Fibroblast of skin of scalp (primary cell): ENCODE data around the gene PLAAT5.

Experiments
- DNase-seq: peaks from one replicate; pipeline ENCODE4 v3.0.0-alpha.2; 2013

Gene PLAAT5

GRCh38 chr11:63511048-63511748, 20.2 kb upstream of the PLAAT5 start:
- no peak for DNase-seq

- peak; percentile 82 for DNase-seq
These were observed 19.5 kb upstream of the PLAAT5 start for GRCh38 chr11:63510360-63511047.

GRCh38 chr11:63508745-63509144, 17.8 kb upstream of the PLAAT5 start:
- no peak for DNase-seq

DNA sequence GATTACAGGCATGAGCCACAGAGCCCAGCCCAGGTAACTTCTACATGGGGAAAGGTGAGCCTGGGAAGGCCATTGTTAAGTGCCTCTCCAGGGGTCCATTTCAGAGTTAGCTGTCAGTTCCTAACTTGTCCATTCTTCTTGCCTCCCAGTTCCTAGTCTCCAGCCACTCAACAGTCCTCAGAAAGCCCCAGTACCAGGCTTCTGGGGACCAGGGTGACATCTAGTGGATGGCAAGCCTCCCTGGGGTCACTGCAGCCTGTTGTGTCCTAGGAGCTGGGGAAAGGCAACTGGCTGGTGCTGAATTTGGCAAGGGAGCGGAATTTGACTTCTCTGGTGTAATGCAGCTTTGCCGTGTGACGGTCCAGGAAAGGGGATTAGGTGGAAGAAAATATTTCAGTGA, 17.0 kb upstream of the PLAAT5 start:
- DNase-seq: no peak

- DNase-seq: no peak
These were observed 16.5 kb upstream of the PLAAT5 start for GRCh38 chr11:63507511-63507910.

GRCh38 chr11:63506876-63507275, 15.9 kb upstream of the PLAAT5 start:
- no peak for DNase-seq

GRCh38 chr11:63505857-63506528, 15.0 kb upstream of the PLAAT5 start, which contains the start of gene LGALS12:
TSS of gene LGALS12 (plus strand) at chr11:63506084. CDS start at chr11:63506459, 375 bp downstream.
- no peak for DNase-seq

DNA sequence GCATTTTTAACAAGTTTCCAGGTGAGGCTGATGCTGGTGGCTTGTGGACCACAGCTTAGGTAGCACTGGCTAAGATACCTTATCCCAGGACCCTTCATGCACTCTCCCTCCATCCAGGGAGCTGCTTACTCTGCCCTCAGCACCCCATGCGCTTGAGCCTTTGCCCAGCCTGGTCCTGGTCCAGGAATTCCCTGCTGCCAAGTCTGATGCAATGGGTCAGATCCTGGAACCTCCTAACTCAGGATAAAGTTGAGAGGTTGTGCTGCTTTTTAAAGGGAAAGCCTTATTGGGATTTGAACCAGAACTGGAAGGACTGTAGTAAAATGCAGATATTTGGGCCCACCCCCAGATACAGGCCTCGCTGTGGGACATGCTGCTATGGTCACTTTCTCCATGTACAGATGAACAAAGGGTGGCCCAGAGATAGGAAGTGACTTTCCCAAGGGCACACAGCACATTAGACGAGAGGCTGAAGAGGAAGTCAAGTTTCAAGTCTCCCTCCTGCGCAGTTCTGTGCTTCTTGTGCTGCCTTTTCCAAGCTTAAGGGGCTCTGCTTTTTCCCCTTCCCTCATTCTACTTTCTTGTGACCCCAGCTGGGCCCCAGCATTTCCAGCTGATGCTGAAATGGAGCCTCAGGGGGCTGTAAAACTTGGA, 14.1 kb upstream of the PLAAT5 start:
- DNase-seq: no peak

DNA sequence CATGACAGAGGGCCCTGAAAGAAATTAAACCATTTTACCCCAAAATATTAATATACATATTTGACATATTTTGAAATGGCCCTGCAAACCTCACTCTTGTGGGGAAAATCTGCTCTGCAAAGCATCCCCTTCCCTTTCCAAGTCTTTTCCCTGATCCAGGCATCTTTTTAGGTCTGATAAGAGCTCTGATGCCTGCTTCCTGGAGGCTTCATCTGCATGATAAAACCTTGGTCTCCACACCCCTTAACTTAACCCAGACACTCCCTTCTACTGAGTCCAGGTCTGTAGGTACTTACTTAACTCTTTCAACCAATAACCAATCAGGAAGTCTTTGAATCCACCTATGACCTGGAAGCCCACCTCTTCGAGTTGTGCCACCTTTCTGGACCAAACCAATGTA, 13.1 kb upstream of the PLAAT5 start:
- DNase-seq: no peak

- DNase-seq: no peak
These were observed 12.5 kb upstream of the PLAAT5 start for GRCh38 chr11:63503492-63503891.

GRCh38 chr11:63502252-63502820, 11.4 kb upstream of the PLAAT5 start:
- no peak for DNase-seq

DNA sequence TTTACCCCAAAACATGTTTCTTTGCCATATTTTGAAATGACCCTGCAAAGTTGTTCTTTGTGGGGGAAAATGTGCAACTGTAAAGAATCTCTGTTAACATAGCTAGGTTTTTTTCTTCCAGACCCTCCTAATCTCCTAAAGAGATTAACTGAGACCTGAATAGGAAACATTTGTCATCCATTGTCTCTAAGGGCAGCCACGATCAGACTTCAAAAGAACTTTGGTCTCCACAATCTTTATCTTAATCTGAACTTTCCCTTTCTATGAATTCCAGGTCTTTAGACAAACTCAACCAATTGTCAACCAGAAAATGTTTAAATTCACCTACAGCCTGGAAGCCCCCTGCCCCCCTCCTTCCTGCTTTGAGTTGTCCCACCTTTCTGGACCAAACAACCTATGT, 10.3 kb upstream of the PLAAT5 start:
- no peak for DNase-seq

- DNase-seq: no peak
These were observed 8.9 kb upstream of the PLAAT5 start for GRCh38 chr11:63499874-63500273.

- DNase-seq: no peak
These were observed 4.0 kb upstream of the PLAAT5 start for GRCh38 chr11:63494975-63495374.

DNA sequence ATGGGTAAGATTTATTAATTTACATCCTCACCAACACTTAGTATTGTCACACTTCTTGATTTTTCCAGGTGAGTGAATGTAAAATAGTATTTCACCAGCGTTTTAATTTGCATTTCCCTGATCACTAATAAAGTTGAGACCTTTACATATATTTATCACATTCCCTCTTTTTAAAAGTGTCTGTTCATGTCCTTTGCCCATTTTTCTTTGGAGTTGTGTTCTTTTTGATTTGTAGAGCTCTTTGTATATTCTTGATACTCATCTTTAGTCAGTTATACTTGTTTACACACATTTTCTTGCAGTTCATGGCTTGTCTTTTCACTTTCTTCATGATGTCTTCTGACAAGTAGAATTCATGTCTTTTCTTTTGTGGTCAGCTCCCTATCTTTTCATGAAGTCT, 2.2 kb upstream of the PLAAT5 start:
- no peak for DNase-seq

GRCh38 chr11:63492441-63492840, 1.5 kb upstream of the PLAAT5 start:
- DNase-seq: no peak

GRCh38 chr11:63491636-63492372, 837 bp upstream of the PLAAT5 start:
- no peak for DNase-seq

- no peak for DNase-seq
These were observed 247 bp upstream of the PLAAT5 start for GRCh38 chr11:63491240-63491587.

DNA sequence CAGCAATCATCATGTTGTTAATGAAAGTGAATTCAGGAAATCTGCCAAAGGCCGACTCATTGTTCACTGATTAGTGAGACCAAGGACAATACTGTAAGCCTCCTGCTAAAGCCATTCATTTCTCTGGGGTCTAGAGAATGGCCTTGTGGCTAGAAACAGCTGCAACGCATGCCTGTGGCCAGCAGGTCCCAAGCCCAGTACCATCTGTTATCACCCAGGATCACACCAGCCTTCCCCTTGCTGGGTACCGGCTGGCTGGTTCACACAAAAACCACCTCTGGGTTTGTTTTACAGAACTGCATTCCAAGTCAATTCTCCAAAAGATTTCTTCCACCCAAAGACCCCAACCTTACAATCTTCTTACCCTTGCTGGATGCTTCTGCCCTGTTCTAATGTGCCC, 1.1 kb downstream of the PLAAT5 start:
- DNase-seq: no peak

DNA sequence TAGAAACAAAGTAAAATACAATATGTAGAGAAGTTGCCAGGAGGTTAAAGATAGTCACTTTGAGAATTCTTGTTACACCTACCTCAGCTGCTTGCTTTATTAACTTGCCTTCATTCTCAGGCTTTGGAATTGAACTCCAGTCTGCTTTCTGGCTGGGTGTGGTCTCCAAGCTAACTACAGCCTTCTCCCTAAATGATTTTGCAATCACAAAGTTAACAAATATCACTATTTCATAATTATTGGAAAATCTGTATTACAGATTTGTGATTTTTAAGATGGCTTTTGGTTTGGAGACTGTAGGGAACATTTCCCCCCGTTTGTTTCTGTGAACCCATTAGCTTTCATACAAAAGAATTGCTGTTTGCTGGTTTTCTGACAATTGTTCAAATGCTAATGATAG, 2.2 kb downstream of the PLAAT5 start:
- DNase-seq: no peak

DNA sequence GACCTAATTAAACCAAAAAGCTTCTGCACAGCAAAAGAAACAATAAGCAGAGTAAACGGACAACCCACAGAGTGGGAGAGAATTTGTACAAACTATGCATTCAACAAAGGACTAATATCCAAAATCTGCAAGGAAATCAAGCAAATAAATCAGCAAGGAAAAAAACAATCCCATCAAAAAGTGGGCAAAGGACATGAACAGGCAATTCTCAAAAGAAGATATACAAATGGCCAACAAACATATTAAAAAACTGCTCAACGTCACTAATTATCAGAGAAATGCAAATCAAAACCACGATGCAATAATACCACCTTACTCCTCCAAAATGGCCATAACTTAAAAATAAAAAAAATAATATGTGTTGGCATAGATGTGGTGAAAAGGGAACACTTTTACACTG, 5.2 kb downstream of the PLAAT5 start:
- DNase-seq: no peak

GRCh38 chr11:63480039-63480438, 10.9 kb downstream of the PLAAT5 start:
- DNase-seq: no peak
